IMR-90 (cell line): ENCODE data around the gene NEAT1.

ENCODE experiments used
- BHLHE40 ChIP-seq: fragments of 150-350 bp; IDR thresholded peaks from 2 replicates; pipeline ENCODE4 v1.6.1; 2016; ENCODE audit warnings: mild to moderate bottlenecking, low read depth, low read length
- FOS ChIP-seq: fragments of 150-350 bp; IDR thresholded peaks from 2 replicates; pipeline ENCODE4 v1.6.1; 2016; ENCODE audit warnings: low read depth, low read length
- MAFK ChIP-seq: IDR thresholded peaks from 2 replicates; pipeline ENCODE4 v1.6.1; 2012; ENCODE audit warnings: low read depth, low read length, improper control_type of control experiment
- MAZ ChIP-seq: IDR thresholded peaks from 2 replicates; pipeline ENCODE4 v1.6.1; 2012; ENCODE audit warnings: low read depth, mild to moderate bottlenecking, low read length, improper control_type of control experiment, moderate library complexity, borderline replicate concordance
- POLR2A ChIP-seq: IDR thresholded peaks from 2 replicates; pipeline ENCODE4 v1.6.1; 2012; ENCODE audit warnings: mild to moderate bottlenecking, low read depth, low read length
- RAD21 ChIP-seq: IDR thresholded peaks from 2 replicates; pipeline ENCODE4 v1.6.1; 2012; ENCODE audit warnings: low read length, improper control_type of control experiment
- RCOR1 ChIP-seq: IDR thresholded peaks from 2 replicates; pipeline ENCODE4 v1.6.1; 2012; ENCODE audit warnings: mild to moderate bottlenecking, low read length, improper control_type of control experiment; ENCODE audit not compliant: insufficient replicate concordance
- TF ChIP-seq, protein P1 (sequence below): conservative IDR thresholded peaks from 2 replicates; pipeline ENCODE4 v1.5.1; 2012; ENCODE audit warnings: mild to moderate bottlenecking, low read depth, low read length, improper control_type of control experiment

GRCh38 chr11:65437436-65438227 lies 15.0 kb downstream of the NEAT1 start:
- TF ChIP-seq, protein P1, sequence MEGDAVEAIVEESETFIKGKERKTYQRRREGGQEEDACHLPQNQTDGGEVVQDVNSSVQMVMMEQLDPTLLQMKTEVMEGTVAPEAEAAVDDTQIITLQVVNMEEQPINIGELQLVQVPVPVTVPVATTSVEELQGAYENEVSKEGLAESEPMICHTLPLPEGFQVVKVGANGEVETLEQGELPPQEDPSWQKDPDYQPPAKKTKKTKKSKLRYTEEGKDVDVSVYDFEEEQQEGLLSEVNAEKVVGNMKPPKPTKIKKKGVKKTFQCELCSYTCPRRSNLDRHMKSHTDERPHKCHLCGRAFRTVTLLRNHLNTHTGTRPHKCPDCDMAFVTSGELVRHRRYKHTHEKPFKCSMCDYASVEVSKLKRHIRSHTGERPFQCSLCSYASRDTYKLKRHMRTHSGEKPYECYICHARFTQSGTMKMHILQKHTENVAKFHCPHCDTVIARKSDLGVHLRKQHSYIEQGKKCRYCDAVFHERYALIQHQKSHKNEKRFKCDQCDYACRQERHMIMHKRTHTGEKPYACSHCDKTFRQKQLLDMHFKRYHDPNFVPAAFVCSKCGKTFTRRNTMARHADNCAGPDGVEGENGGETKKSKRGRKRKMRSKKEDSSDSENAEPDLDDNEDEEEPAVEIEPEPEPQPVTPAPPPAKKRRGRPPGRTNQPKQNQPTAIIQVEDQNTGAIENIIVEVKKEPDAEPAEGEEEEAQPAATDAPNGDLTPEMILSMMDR: no peak
- TF ChIP-seq RCOR1 (no peak), RAD21 (no peak), MAFK (no peak), POLR2A (peak; percentile 72), FOS (no peak), BHLHE40 (no peak), MAZ (peak; percentile 22; the same call in 1 of the 2 replicates)
